ENCODE measurements around the gene ITGBL1. TPM values are rescaled to one million over a fixed set of nuclear protein-coding genes. Genes with fewer than 3 reads are reported as not detected.

The ITGBL1 gene
- polyA plus RNA-seq, 3 donors = not detected

- H3K36me3 Mint-ChIP-seq = no peaks in the 10 kb centered on the region
- Histone ChIP-seq H3K36me3 (replicated peaks in 1 of 2; ENCODE audit: control insufficient read depth in 1 of 2, insufficient read depth in 2 of 2, low read length in 2 of 2) (no peaks in the 10 kb centered on the region), H3K4me2 (replicated peaks; ENCODE audit: extremely low read depth, low read length, poor library complexity, severe bottlenecking) (no peak overlapping the region), H3K27me3 (ENCODE audit: control insufficient read depth in 2 of 2, insufficient read depth in 2 of 2, low read length in 2 of 2) (peaks cover 5 to 15% of the 10 kb centered on the region in 2 donors), H3K4me3 (replicated peaks in 1 of 3; ENCODE audit: low read depth in 2 of 3, low read length in 3 of 3) (no peak overlapping the region), H3K9ac (ENCODE audit: insufficient read depth, low read length, poor library complexity, severe bottlenecking) (no peak overlapping the region), H3K9me3 (replicated peaks in 1 of 2; ENCODE audit: control insufficient read depth in 1 of 2, insufficient read depth in 1 of 2, low read length in 2 of 2) (peaks cover 0 to 3% of the 10 kb centered on the region in 2 donors), H3K27ac (ENCODE audit: low read depth in 1 of 2, low read length in 2 of 2) (no peak overlapping the region), H2AFZ (ENCODE audit: insufficient read depth, low read depth, low read length, poor library complexity, severe bottlenecking) (no peak overlapping the region), H4K20me1 (ENCODE audit: insufficient read depth, low read length) (no peaks in the 10 kb centered on the region), H3K4me1 (ENCODE audit: control insufficient read depth in 1 of 2, insufficient read depth in 2 of 2, low read length in 2 of 2) (no peaks in the 10 kb centered on the region), H3K79me2 (ENCODE audit: insufficient read depth, low read length) (no peaks in the 10 kb centered on the region)
- H3K27me3 Mint-ChIP-seq (ENCODE audit: low read depth in 3 of 3) = peaks cover 8 to 16% (median 14%) of the 10 kb centered on the region in 3 donors
- peaks cover 0 to 3% (median 2%) of the 10 kb centered on the region in 7 donors for H3K9me3 Mint-ChIP-seq
- DNase-seq = no peak
- intact Hi-C loops (cut with micrococcal nuclease) = no loop called here
- no peak overlapping the region for H3K27ac Mint-ChIP-seq
- no CpG with 5 or more reads among the region's 3 CpGs for WGBS (ENCODE audit: insufficient coverage)
- no peaks in the 10 kb centered on the region for H3K4me1 Mint-ChIP-seq
- no peak for TF ChIP-seq CTCF (IDR thresholded peaks at IDR 0.05)
- no peak overlapping the region for H3K4me3 Mint-ChIP-seq
These were observed 3.4 kb downstream of the ITGBL1 start for GRCh38 chr13:101455863-101456262.

- Mint-ChIP-seq H3K36me3 (no peaks in the 10 kb centered on the region), H3K4me1 (no peaks in the 10 kb centered on the region), H3K27me3 (ENCODE audit: low read depth in 3 of 3) (peaks cover 8 to 16% (median 13%) of the 10 kb centered on the region in 3 donors), H3K4me3 (no peak overlapping the region), H3K9me3 (peaks cover 0 to 6% (median 2%) of the 10 kb centered on the region in 7 donors), H3K27ac (no peak overlapping the region)
- Histone ChIP-seq H3K9me3 (replicated peaks in 1 of 2; ENCODE audit: control insufficient read depth in 1 of 2, insufficient read depth in 1 of 2, low read length in 2 of 2) (peaks cover 0 to 3% of the 10 kb centered on the region in 2 donors), H3K4me3 (replicated peaks in 1 of 3; ENCODE audit: low read depth in 2 of 3, low read length in 3 of 3) (no peak overlapping the region), H3K36me3 (replicated peaks in 1 of 2; ENCODE audit: control insufficient read depth in 1 of 2, insufficient read depth in 2 of 2, low read length in 2 of 2) (no peaks in the 10 kb centered on the region), H2AFZ (ENCODE audit: insufficient read depth, low read depth, low read length, poor library complexity, severe bottlenecking) (no peak overlapping the region), H3K79me2 (ENCODE audit: insufficient read depth, low read length) (no peaks in the 10 kb centered on the region), H3K4me1 (ENCODE audit: control insufficient read depth in 1 of 2, insufficient read depth in 2 of 2, low read length in 2 of 2) (no peaks in the 10 kb centered on the region), H3K9ac (ENCODE audit: insufficient read depth, low read length, poor library complexity, severe bottlenecking) (no peak overlapping the region), H3K4me2 (replicated peaks; ENCODE audit: extremely low read depth, low read length, poor library complexity, severe bottlenecking) (no peak overlapping the region), H4K20me1 (ENCODE audit: insufficient read depth, low read length) (no peaks in the 10 kb centered on the region), H3K27me3 (ENCODE audit: control insufficient read depth in 2 of 2, insufficient read depth in 2 of 2, low read length in 2 of 2) (peaks cover 5 to 15% of the 10 kb centered on the region in 2 donors), H3K27ac (ENCODE audit: low read depth in 1 of 2, low read length in 2 of 2) (no peak overlapping the region)
- intact Hi-C loops (cut with micrococcal nuclease) = no loop called here
- no peak for DNase-seq
- no peak for TF ChIP-seq CTCF (IDR thresholded peaks at IDR 0.05)
- no CpG with 5 or more reads among the region's 2 CpGs for WGBS (ENCODE audit: insufficient coverage)
These were observed 4.7 kb downstream of the ITGBL1 start for GRCh38 chr13:101457176-101457575.

Measured in CD14-positive monocyte (primary cell).